Esophagus squamous epithelium (tissue), 5 donors: ENCODE results near the gene CAPZB. TPM values are rescaled to one million over a fixed set of nuclear protein-coding genes. Genes with fewer than 3 reads are reported as not detected.
A peak's percentile ranks its signal among the peaks of the same experiment; 100 is the strongest.

Experiments
- DNase-seq: peaks from one replicate; lab custom pipeline; 2025; lab: John Stamatoyannopoulos, UW
- H3K27ac ChIP-seq, 4 donors: fragments of 200-600 bp; sonication (generic); one replicate each; pipeline ENCODE4 v1.5.1; 2016 to 2019; ENCODE audit warnings: mild to moderate bottlenecking in 1 of 4
- H3K27me3 ChIP-seq, 4 donors: fragments of 200-600 bp; sonication (generic); 1 replicate in 3 of 4; 2 replicates in 1 of 4; pipeline versions ENCODE4 v1.5.1 to v1.6.0; 2017 to 2021; ENCODE audit warnings: antibody characterized with exemption in 1 of 4
- H3K36me3 ChIP-seq, 3 donors: fragments of 200-600 bp; sonication (generic); one replicate each; pipeline ENCODE4 v1.5.1; 2016 to 2019
- H3K4me1 ChIP-seq, 3 donors: fragments of 200-600 bp; sonication (generic); one replicate each; pipeline ENCODE4 v1.5.1; 2017 to 2019
- H3K4me3 ChIP-seq, 4 donors: fragments of 200-600 bp; sonication (generic); 1 replicate in 3 of 4; 2 replicates in 1 of 4; pipeline ENCODE4 v1.5.1; 2016 to 2019; ENCODE audit warnings: mild to moderate bottlenecking in 2 of 4, moderate library complexity in 1 of 4
- H3K9me3 ChIP-seq, 3 donors: fragments of 200-600 bp; sonication (generic); one replicate each; pipeline ENCODE4 v1.5.1; 2016 to 2019
- POLR2A ChIP-seq, 4 donors: fragments of 450-650 bp; IDR thresholded peaks; one replicate each; pipeline ENCODE4 v1.6.1; 2017; ENCODE audit warnings: antibody characterized with exemption in 4 of 4, mild to moderate bottlenecking in 4 of 4, moderate library complexity in 3 of 4
- WGBS, 2 donors: methylation state at CpG; one replicate each; pipeline ENCODE4 v1.1.5; 2018; 5-methylcytosine and 5-hydroxymethylcytosine counted together
- intact Hi-C: fragments of 100-400 bp; cut with DNase I; formaldehyde crosslinking; loops from one replicate; pipeline ENCODE4 v1.15.0; 2022
- total RNA-seq, 4 donors: library from RNA; depleted of rRNA; stranded (reverse); fragments of >200 nt; gene quantifications; one replicate each; pipeline ENCODE4 v1.1.0, GENCODE V29; 2016
- TF ChIP-seq, protein P1 (sequence below), 6 experiments: fragments of 450-650 bp in 4 of 6; fragments of 200-600 bp in 2 of 6; sonication (generic) in 2 of 6; IDR thresholded peaks; one replicate each; pipeline ENCODE4 v1.5.1; 2016 to 2019; ENCODE audit warnings: antibody characterized with exemption in 6 of 6, mild to moderate bottlenecking in 4 of 6, moderate library complexity in 4 of 6
- donor health status: DM: yes; HTN: yes; CAD: no.

Gene CAPZB
- total RNA-seq, 4 donors from 2014 or later = 89.4 to 146 (median 126) TPM

GRCh38 chr1:19312782-19313635 is 172.3 kb downstream of the CAPZB start:
- Histone ChIP-seq H3K36me3 (peaks cover 4 to 21% (median 4%) of the 10 kb centered on the region in 3 donors), H3K9me3 (no peaks in the 10 kb centered on the region), H3K4me3 (peak overlapping the region; percentile 71 to 98 (median 89)), H3K4me1 (peaks cover 16 to 66% (median 17%) of the 10 kb centered on the region in 3 donors), H3K27me3 (no peaks in the 10 kb centered on the region), H3K27ac (peak overlapping the region; percentile 85 to 92 (median 89))
- TF ChIP-seq, protein P1, sequence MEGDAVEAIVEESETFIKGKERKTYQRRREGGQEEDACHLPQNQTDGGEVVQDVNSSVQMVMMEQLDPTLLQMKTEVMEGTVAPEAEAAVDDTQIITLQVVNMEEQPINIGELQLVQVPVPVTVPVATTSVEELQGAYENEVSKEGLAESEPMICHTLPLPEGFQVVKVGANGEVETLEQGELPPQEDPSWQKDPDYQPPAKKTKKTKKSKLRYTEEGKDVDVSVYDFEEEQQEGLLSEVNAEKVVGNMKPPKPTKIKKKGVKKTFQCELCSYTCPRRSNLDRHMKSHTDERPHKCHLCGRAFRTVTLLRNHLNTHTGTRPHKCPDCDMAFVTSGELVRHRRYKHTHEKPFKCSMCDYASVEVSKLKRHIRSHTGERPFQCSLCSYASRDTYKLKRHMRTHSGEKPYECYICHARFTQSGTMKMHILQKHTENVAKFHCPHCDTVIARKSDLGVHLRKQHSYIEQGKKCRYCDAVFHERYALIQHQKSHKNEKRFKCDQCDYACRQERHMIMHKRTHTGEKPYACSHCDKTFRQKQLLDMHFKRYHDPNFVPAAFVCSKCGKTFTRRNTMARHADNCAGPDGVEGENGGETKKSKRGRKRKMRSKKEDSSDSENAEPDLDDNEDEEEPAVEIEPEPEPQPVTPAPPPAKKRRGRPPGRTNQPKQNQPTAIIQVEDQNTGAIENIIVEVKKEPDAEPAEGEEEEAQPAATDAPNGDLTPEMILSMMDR (IDR thresholded peaks at IDR 0.05) = no peak
- TF ChIP-seq POLR2A (IDR thresholded peaks at IDR 0.05) = no peak
- 47 to 56% methylated on average over 14 to 18 of the region's 20 CpGs for WGBS, 2 donors
- no peak for DNase-seq
- intact Hi-C loops = no loop called here

GRCh38 chr1:19311931-19312781 is 173.2 kb downstream of the CAPZB start, which contains the start of the genes AKR7A2 and SLC66A1:
Gene AKR7A2 (minus strand): TSS chr1:19312144. CDS start chr1:19312124, 20 bp downstream.
Gene SLC66A1 (plus strand): TSS chr1:19312326. CDS start chr1:19317678, 5,352 bp downstream.
- Histone ChIP-seq H3K27me3 (no peaks in the 10 kb centered on the region), H3K36me3 (peaks cover 8 to 21% (median 13%) of the 10 kb centered on the region in 3 donors), H3K4me3 (peak within 1 kb of the TSS; percentile 71 to 98 (median 89)), H3K4me1 (peaks cover 16 to 69% (median 17%) of the 10 kb centered on the region in 3 donors), H3K27ac (peak within 1 kb of the TSS; percentile 85 to 92 (median 89)), H3K9me3 (no peaks in the 10 kb centered on the region)
- TF ChIP-seq, protein P1 (IDR thresholded peaks at IDR 0.05) = peak in 3 of 6 experiments; percentile 11 to 45 (median 23)
- TF ChIP-seq POLR2A (IDR thresholded peaks at IDR 0.05) = peak in 2 of 4 donors; percentile 26 to 79
- WGBS, 2 donors = 0% methylated on average over 2 to 12 of the region's 105 CpGs
- peak; percentile 28 for DNase-seq
- intact Hi-C loops = no loop called here

- Histone ChIP-seq H3K27ac (peak overlapping the region; percentile 69 to 91 (median 86)), H3K4me1 (peaks cover 16 to 69% (median 17%) of the 10 kb centered on the region in 3 donors), H3K36me3 (peaks cover 8 to 25% (median 14%) of the 10 kb centered on the region in 3 donors), H3K4me3 (peak overlapping the region; percentile 71 to 98 (median 89)), H3K9me3 (no peaks in the 10 kb centered on the region), H3K27me3 (no peaks in the 10 kb centered on the region)
- TF ChIP-seq, protein P1 (IDR thresholded peaks at IDR 0.05) = no peak
- TF ChIP-seq POLR2A (IDR thresholded peaks at IDR 0.05) = no peak
- no peak for DNase-seq
- intact Hi-C loops = no loop called here
- WGBS, 2 donors = 0 to 1% methylated on average over 7 to 8 of the region's 29 CpGs
Observed at GRCh38 chr1:19311503-19311930, 173.8 kb downstream of the CAPZB start.

- peaks cover 16 to 69% (median 17%) of the 10 kb centered on the region in 3 donors for H3K4me1 ChIP-seq
Observed at GRCh38 chr1:19310720-19311502, 174.4 kb downstream of the CAPZB start.

More at GRCh38 chr1:19310720-19311502, 174.4 kb downstream of the CAPZB start:
- H3K36me3 ChIP-seq = peaks cover 9 to 31% (median 14%) of the 10 kb centered on the region in 3 donors
- intact Hi-C loops = no loop called here
- no peaks in the 10 kb centered on the region for H3K9me3 ChIP-seq
- H3K27ac ChIP-seq = peak overlapping the region in 3 of 4 donors; percentile 69 to 87 (median 85)
- TF ChIP-seq, protein P1 (IDR thresholded peaks at IDR 0.05) = no peak
- TF ChIP-seq POLR2A (IDR thresholded peaks at IDR 0.05) = no peak
- peak overlapping the region; percentile 71 to 98 (median 89) for H3K4me3 ChIP-seq
- no peaks in the 10 kb centered on the region for H3K27me3 ChIP-seq
- no peak for DNase-seq
- WGBS, 2 donors = 29 to 37% methylated on average over 8 to 13 of the region's 13 CpGs
